Peyer's patch (tissue), 4 donors: ENCODE results near the gene OSBPL10. TPM values are rescaled to one million over a fixed set of nuclear protein-coding genes. Genes with fewer than 3 reads are reported as not detected.

Experiments
- DNase-seq, 3 donors: peaks; one replicate each; pipeline ENCODE4 v3.0.0-alpha.2; 2017 to 2019
- H3K27ac ChIP-seq, 4 donors: fragments of 200-600 bp; sonication (generic); one replicate each; pipeline ENCODE4 v1.5.1; 2016 to 2019
- H3K27me3 ChIP-seq, 2 donors: fragments of 200-600 bp; sonication (generic); one replicate each; pipeline ENCODE4 v1.5.1; 2019
- H3K36me3 ChIP-seq, 3 donors: fragments of 200-600 bp; sonication (generic); one replicate each; pipeline ENCODE4 v1.5.1; 2016 to 2019
- H3K4me1 ChIP-seq, 4 donors: fragments of 200-600 bp; sonication (generic); one replicate each; pipeline ENCODE4 v1.5.1; 2016 to 2019
- H3K4me3 ChIP-seq, 4 donors: fragments of 200-600 bp; sonication (generic); 1 replicate in 3 of 4; 2 replicates in 1 of 4; pipeline ENCODE4 v1.5.1; 2016 to 2019; ENCODE audit warnings: mild to moderate bottlenecking in 1 of 4
- H3K9me3 ChIP-seq, 4 donors: fragments of 200-600 bp; sonication (generic); one replicate each; pipeline ENCODE4 v1.5.1; 2016 to 2019; ENCODE audit warnings: mild to moderate bottlenecking in 1 of 4
- CTCF ChIP-seq, 6 experiments: fragments of 450-650 bp in 4 of 6; fragments of 200-600 bp in 2 of 6; sonication (generic) in 1 of 6; IDR thresholded peaks; one replicate each; pipeline ENCODE4 v1.5.1; 2017 to 2019; ENCODE audit warnings: antibody characterized with exemption in 6 of 6, mild to moderate bottlenecking in 3 of 6, moderate library complexity in 1 of 6
- POLR2A ChIP-seq, 2 donors: fragments of 450-650 bp; IDR thresholded peaks; one replicate each; pipeline ENCODE4 v1.5.1; 2017; ENCODE audit warnings: antibody characterized with exemption in 2 of 2, mild to moderate bottlenecking in 2 of 2, moderate library complexity in 2 of 2
- total RNA-seq, 4 donors: library from RNA; depleted of rRNA; stranded (reverse); fragments of >200 nt; gene quantifications; one replicate each; pipeline ENCODE4 v1.1.0, GENCODE V29; 2016

Gene OSBPL10
- total RNA-seq, 4 donors from 2014 or later: 18.5 to 128 (median 60.5) TPM

DNA sequence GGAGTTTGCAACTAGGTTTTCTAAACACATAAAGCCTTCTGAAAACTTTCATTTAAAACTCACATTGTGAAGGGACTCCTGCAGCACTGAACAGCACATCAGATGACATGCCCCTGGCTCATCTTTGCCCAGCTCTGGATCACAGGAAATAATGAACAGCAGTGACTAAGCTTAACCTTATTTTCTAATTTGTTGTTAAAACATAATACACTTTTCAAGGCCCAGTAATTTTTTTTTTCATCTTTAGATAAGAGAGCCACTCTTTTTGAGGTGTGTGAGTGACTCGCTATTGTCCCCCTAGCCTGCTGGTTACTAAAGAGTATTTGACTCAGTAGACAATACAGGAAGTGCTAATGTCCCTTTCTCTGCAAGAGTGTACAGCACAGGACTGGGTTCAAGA lies 204.0 kb downstream of the OSBPL10 start:
- TF ChIP-seq POLR2A (IDR thresholded peaks at IDR 0.05) (no peak), CTCF (IDR thresholded peaks at IDR 0.05) (no peak)
- Histone ChIP-seq H3K36me3 (no peaks in the 10 kb centered on the region), H3K4me1 (no peaks in the 10 kb centered on the region), H3K4me3 (no peak overlapping the region), H3K9me3 (no peaks in the 10 kb centered on the region), H3K27me3 (no peaks in the 10 kb centered on the region), H3K27ac (no peak overlapping the region)
- DNase-seq: no peak

GRCh38 chr3:31776016-31776415 lies 205.0 kb downstream of the OSBPL10 start:
- H3K4me3 ChIP-seq: no peak overlapping the region
- no peaks in the 10 kb centered on the region for H3K9me3 ChIP-seq
- H3K27me3 ChIP-seq: no peaks in the 10 kb centered on the region
- no peak for TF ChIP-seq CTCF (IDR thresholded peaks at IDR 0.05)
- TF ChIP-seq POLR2A (IDR thresholded peaks at IDR 0.05): no peak
- DNase-seq: no peak
- no peak overlapping the region for H3K27ac ChIP-seq
- no peaks in the 10 kb centered on the region for H3K4me1 ChIP-seq
- no peaks in the 10 kb centered on the region for H3K36me3 ChIP-seq

GRCh38 chr3:31775383-31775782 lies 205.7 kb downstream of the OSBPL10 start:
- no peaks in the 10 kb centered on the region for H3K4me1 ChIP-seq
- no peaks in the 10 kb centered on the region for H3K9me3 ChIP-seq
- H3K4me3 ChIP-seq: no peak overlapping the region
- H3K36me3 ChIP-seq: no peaks in the 10 kb centered on the region
- no peak for TF ChIP-seq CTCF (IDR thresholded peaks at IDR 0.05)
- TF ChIP-seq POLR2A (IDR thresholded peaks at IDR 0.05): no peak
- DNase-seq: no peak
- H3K27me3 ChIP-seq: no peaks in the 10 kb centered on the region
- no peak overlapping the region for H3K27ac ChIP-seq

- H3K27me3 ChIP-seq: no peaks in the 10 kb centered on the region
- no peaks in the 10 kb centered on the region for H3K9me3 ChIP-seq
- no peaks in the 10 kb centered on the region for H3K4me1 ChIP-seq
- no peak overlapping the region for H3K27ac ChIP-seq
- DNase-seq: no peak
- H3K36me3 ChIP-seq: no peaks in the 10 kb centered on the region
- no peak overlapping the region for H3K4me3 ChIP-seq
- no peak for TF ChIP-seq CTCF (IDR thresholded peaks at IDR 0.05)
- TF ChIP-seq POLR2A (IDR thresholded peaks at IDR 0.05): no peak
These were observed 208.1 kb downstream of the OSBPL10 start for GRCh38 chr3:31772758-31773473.

DNA sequence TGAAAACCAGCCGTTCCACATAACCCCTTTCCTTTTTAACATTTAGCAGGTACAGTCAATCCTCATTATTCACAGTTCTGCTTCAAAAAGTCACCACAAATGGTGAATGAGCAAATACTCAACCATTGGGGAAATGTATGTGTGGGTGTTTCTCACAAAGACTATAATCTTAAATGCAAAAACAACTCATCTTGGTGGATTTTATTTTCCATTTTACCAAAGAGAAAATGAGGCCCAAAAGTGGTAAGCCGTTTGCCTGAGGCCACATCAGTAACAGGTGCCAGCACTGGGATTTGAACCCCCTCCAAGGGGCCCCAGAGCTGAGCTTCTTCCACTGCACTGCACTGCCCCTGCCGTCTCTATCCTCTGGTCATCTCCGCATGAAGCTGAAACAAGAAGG lies 208.8 kb downstream of the OSBPL10 start:
- Histone ChIP-seq H3K4me1 (no peaks in the 10 kb centered on the region), H3K36me3 (no peaks in the 10 kb centered on the region), H3K4me3 (no peak overlapping the region), H3K9me3 (no peaks in the 10 kb centered on the region), H3K27me3 (no peaks in the 10 kb centered on the region), H3K27ac (no peak overlapping the region)
- TF ChIP-seq CTCF (IDR thresholded peaks at IDR 0.05): no peak
- no peak for TF ChIP-seq POLR2A (IDR thresholded peaks at IDR 0.05)
- DNase-seq: no peak
